HepG2 (cell line): Measurements from ENCODE around the gene MINDY1. TPM values are rescaled to one million over a fixed set of nuclear protein-coding genes. Genes with fewer than 3 reads are reported as not detected.

Experiments
- GZF1 ChIP-seq: sonication (generic); formaldehyde crosslinking; IDR thresholded peaks from 2 replicates; pipeline ENCODE4 v1.5.1; 2020; ENCODE audit warnings: mild to moderate bottlenecking, missing genetic modification reagents
- JARID2 ChIP-seq: sonication (generic); formaldehyde crosslinking; IDR thresholded peaks from 2 replicates; pipeline ENCODE4 v1.8.1; 2023; ENCODE audit warnings: missing genetic modification reagents, inconsistent platforms; ENCODE audit not compliant: insufficient replicate concordance
- NFATC3 ChIP-seq: sonication (generic); formaldehyde crosslinking; IDR thresholded peaks from 2 replicates; pipeline ENCODE4 v1.5.1; 2020; ENCODE audit warnings: mild to moderate bottlenecking, missing genetic modification reagents
- NRL ChIP-seq: sonication (generic); formaldehyde crosslinking; IDR thresholded peaks from 2 replicates; pipeline ENCODE4 v1.5.0; 2020; ENCODE audit warnings: missing genetic modification reagents, mild to moderate bottlenecking, moderate library complexity, borderline replicate concordance
- TAF1 ChIP-seq: sonication (generic); formaldehyde crosslinking; IDR thresholded peaks from 2 replicates; pipeline ENCODE4 v1.4.0; 2020; ENCODE audit warnings: missing genetic modification reagents
- YEATS2 ChIP-seq: sonication (generic); formaldehyde crosslinking; IDR thresholded peaks from 2 replicates; pipeline ENCODE4 v1.4.0; 2020; ENCODE audit warnings: missing genetic modification reagents, borderline replicate concordance
- ZNF225 ChIP-seq: sonication (generic); formaldehyde crosslinking; IDR thresholded peaks from 2 replicates; pipeline ENCODE4 v1.4.0; 2020; ENCODE audit warnings: mild to moderate bottlenecking, missing genetic modification reagents
- ZNF749 ChIP-seq: sonication (generic); formaldehyde crosslinking; IDR thresholded peaks from 2 replicates; pipeline ENCODE4 v1.8.0; 2022; ENCODE audit warnings: mild to moderate bottlenecking, missing genetic modification reagents, moderate library complexity, borderline replicate concordance
- polyA plus RNA-seq, 8 experiments: library from polyadenylated mRNA; depleted of rRNA in 3 of 8; stranded (reverse) in 7 of 8; unstranded in 1 of 8; fragments of >200 nt; fragmentation: Illumina TruSeq in 4 of 8; extraction: Trizol in 4 of 8; gene quantifications; 2 replicates each; pipeline versions ENCODE4 v1.2.1 to v1.2.3, GENCODE V29; 2011 to 2016; ENCODE audit warnings: low read depth in 4 of 8, missing spikeins in 1 of 8, mixed read lengths in 1 of 8; ENCODE audit not compliant: insufficient read depth in 1 of 8
- total RNA-seq, 5 experiments: library from RNA; depleted of rRNA; stranded (reverse); fragments of >200 nt; fragmentation: Illumina TruSeq; extraction: Trizol; gene quantifications; 2 replicates each; pipeline ENCODE4 v1.2.3, GENCODE V29; 2016; ENCODE audit warnings: low read depth in 1 of 5
- TF ChIP-seq, protein P1 (sequence below): sonication (generic); formaldehyde crosslinking; IDR thresholded peaks from 2 replicates; pipeline ENCODE4 v1.5.0; 2020; ENCODE audit warnings: missing genetic modification reagents, mild to moderate bottlenecking, borderline replicate concordance
- TF ChIP-seq, protein P2 (sequence below): sonication (generic); formaldehyde crosslinking; IDR thresholded peaks from 2 replicates; pipeline ENCODE4 v1.5.0; 2020; ENCODE audit warnings: missing genetic modification reagents
- TF ChIP-seq, protein P3 (sequence below): sonication (generic); formaldehyde crosslinking; IDR thresholded peaks from 2 replicates; pipeline ENCODE4 v1.4.0; 2020; ENCODE audit warnings: missing genetic modification reagents, mild to moderate bottlenecking, borderline replicate concordance
- TF ChIP-seq, protein P4 (sequence below): sonication (generic); formaldehyde crosslinking; IDR thresholded peaks from 2 replicates; pipeline ENCODE4 v1.4.0; 2020; ENCODE audit warnings: missing genetic modification reagents

Gene MINDY1
- total and polyA plus RNA-seq, 2 of the 13 experiments (the other 11 are each of a cell fraction or from before 2014, with no cell fraction given): 11.1 to 15.0 TPM

DNA sequence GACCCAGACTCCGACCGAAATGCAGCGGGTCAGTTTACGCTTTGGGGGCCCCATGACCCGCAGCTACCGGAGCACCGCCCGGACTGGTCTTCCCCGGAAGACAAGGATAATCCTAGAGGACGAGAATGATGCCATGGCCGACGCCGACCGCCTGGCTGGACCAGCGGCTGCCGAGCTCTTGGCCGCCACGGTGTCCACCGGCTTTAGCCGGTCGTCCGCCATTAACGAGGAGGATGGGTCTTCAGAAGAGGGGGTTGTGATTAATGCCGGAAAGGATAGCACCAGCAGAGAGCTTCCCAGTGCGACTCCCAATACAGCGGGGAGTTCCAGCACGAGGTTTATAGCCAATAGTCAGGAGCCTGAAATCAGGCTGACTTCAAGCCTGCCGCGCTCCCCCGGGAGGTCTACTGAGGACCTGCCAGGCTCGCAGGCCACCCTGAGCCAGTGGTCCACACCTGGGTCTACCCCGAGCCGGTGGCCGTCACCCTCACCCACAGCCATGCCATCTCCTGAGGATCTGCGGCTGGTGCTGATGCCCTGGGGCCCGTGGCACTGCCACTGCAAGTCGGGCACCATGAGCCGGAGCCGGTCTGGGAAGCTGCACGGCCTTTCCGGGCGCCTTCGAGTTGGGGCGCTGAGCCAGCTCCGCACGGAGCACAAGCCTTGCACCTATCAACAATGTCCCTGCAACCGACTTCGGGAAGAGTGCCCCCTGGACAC, 41.4 kb upstream of the MINDY1 start (continued):
- TF ChIP-seq ZNF225 (CRISPR knock-in tag) (peak; percentile 48; the same call in 1 of the 2 replicates), ZNF749 (CRISPR knock-in tag) (peak; percentile 59; the same call in 1 of the 2 replicates), GZF1 (peak; percentile 48; the same call in 1 of the 2 replicates), TAF1 (CRISPR knock-in tag) (peak; percentile 60), JARID2 (CRISPR knock-in tag) (peak; percentile 53), YEATS2 (CRISPR knock-in tag) (peak; percentile 4; the same call in 1 of the 2 replicates), NRL (CRISPR knock-in tag) (peak; percentile 70; the same call in 1 of the 2 replicates), NFATC3 (peak; percentile 77; the same call in 1 of the 2 replicates)
- TF ChIP-seq, protein P1, sequence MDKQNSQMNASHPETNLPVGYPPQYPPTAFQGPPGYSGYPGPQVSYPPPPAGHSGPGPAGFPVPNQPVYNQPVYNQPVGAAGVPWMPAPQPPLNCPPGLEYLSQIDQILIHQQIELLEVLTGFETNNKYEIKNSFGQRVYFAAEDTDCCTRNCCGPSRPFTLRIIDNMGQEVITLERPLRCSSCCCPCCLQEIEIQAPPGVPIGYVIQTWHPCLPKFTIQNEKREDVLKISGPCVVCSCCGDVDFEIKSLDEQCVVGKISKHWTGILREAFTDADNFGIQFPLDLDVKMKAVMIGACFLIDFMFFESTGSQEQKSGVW (CRISPR knock-in tag): no peak
- TF ChIP-seq, protein P2, sequence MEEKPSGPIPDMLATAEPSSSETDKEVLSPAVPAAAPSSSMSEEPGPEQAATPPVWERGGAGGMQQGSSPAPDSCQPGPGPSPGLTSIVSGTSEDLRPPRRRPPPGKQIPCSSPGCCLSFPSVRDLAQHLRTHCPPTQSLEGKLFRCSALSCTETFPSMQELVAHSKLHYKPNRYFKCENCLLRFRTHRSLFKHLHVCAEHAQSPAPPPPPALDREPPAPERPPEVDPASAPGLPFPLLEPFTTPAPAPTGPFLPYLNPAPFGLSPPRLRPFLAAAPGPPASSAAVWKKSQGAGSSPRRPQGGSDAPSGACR (CRISPR knock-in tag): peak; percentile 30; the same call in 1 of the 2 replicates
- TF ChIP-seq, protein P3, sequence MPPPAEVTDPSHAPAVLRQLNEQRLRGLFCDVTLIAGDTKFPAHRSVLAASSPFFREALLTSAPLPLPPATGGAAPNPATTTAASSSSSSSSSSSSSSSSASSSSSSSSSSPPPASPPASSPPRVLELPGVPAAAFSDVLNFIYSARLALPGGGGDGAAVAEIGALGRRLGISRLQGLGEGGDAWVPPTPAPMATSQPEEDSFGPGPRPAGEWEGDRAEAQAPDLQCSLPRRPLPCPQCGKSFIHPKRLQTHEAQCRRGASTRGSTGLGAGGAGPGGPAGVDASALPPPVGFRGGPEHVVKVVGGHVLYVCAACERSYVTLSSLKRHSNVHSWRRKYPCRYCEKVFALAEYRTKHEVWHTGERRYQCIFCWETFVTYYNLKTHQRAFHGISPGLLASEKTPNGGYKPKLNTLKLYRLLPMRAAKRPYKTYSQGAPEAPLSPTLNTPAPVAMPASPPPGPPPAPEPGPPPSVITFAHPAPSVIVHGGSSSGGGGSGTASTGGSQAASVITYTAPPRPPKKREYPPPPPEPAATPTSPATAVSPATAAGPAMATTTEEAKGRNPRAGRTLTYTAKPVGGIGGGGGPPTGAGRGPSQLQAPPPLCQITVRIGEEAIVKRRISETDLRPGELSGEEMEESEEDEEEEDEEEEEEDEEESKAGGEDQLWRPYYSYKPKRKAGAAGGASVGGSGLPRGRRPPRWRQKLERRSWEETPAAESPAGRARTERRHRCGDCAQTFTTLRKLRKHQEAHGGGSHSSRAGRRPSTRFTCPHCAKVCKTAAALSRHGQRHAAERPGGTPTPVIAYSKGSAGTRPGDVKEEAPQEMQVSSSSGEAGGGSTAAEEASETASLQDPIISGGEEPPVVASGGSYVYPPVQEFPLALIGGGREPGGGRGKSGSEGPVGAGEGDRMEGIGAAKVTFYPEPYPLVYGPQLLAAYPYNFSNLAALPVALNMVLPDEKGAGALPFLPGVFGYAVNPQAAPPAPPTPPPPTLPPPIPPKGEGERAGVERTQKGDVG (CRISPR knock-in tag): 0 out of 2 replicates have a peak, but pooled peaks have one; percentile 1
- TF ChIP-seq, protein P4, sequence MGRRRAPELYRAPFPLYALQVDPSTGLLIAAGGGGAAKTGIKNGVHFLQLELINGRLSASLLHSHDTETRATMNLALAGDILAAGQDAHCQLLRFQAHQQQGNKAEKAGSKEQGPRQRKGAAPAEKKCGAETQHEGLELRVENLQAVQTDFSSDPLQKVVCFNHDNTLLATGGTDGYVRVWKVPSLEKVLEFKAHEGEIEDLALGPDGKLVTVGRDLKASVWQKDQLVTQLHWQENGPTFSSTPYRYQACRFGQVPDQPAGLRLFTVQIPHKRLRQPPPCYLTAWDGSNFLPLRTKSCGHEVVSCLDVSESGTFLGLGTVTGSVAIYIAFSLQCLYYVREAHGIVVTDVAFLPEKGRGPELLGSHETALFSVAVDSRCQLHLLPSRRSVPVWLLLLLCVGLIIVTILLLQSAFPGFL (CRISPR knock-in tag): peak; percentile 20; the same call in 1 of the 2 replicates
